ENCODE results near the gene HIC1. TPM values are rescaled to one million over a fixed set of nuclear protein-coding genes. Genes with fewer than 3 reads are reported as not detected.

Gene HIC1
- total and polyA plus RNA-seq, 2 of the 4 experiments (the other 2 are of a cell fraction) = 10.4 to 23.0 TPM

GRCh38 chr17:2111691-2112090, 56.8 kb downstream of the HIC1 start:
- peak; percentile 97 for DNase-seq
- no peak overlapping the region for H3K4me2 ChIP-seq (ENCODE audit: low read depth, low read length)
- H4K5ac ChIP-seq (ENCODE audit: low read depth, low read length) = no peak overlapping the region

More at GRCh38 chr17:2111691-2112090, 56.8 kb downstream of the HIC1 start:
- Histone ChIP-seq H3K27me3 (ENCODE audit: control insufficient read depth, insufficient read depth, low read length) (no peaks in the 10 kb centered on the region), H2BK120ac (ENCODE audit: low read depth, low read length) (peak overlapping the region; percentile 73; the same call in 1 of the 2 replicates), H2AFZ (replicated peaks; ENCODE audit: low read length, poor library complexity) (no peak overlapping the region), H4K8ac (ENCODE audit: low read depth in 2 of 2, low read length in 2 of 2) (peak overlapping the region in 1 of 2 experiments; percentile 86; a peak in 2 of 4 replicates), H2AK5ac (ENCODE audit: low read depth, low read length) (peak overlapping the region; percentile 74; the same call in 1 of the 2 replicates), H2BK20ac (ENCODE audit: low read depth, low read length) (peak overlapping the region; percentile 41), H3K23ac (ENCODE audit: low read depth, low read length) (0 out of 2 replicates have a peak overlapping the region, but pooled peaks have one; percentile 21), H3K14ac (replicated peaks; ENCODE audit: low read depth, low read length) (0 out of 2 replicates have a peak overlapping the region, but pooled peaks have one; percentile 43), H2BK5ac (ENCODE audit: low read depth, low read length, poor library complexity, severe bottlenecking) (peak overlapping the region; percentile 56), H3K36me3 (ENCODE audit: control insufficient read depth, insufficient read depth, low read length) (no peaks in the 10 kb centered on the region; the same call in 1 of the 2 replicates), H3K56ac (ENCODE audit: extremely low read depth, insufficient read depth, low read length) (no peak overlapping the region; the same call in 1 of the 2 replicates), H2AK9ac (replicated peaks; ENCODE audit: low read depth, low read length, poor library complexity) (peak overlapping the region; percentile 52), H3K9me1 (ENCODE audit: insufficient read depth, low read length) (peaks cover 5% of the 10 kb centered on the region), H3K9me3 (ENCODE audit: control insufficient read depth, insufficient read depth, low read length) (no peaks in the 10 kb centered on the region), H4K91ac (ENCODE audit: insufficient read depth, low read depth, low read length) (peak overlapping the region; percentile 76), H3K4me1 (ENCODE audit: control insufficient read depth, insufficient read depth, low read length) (peaks cover 10% of the 10 kb centered on the region), H3K4ac (ENCODE audit: low read depth, low read length) (peak overlapping the region; percentile 80), H3K9ac (ENCODE audit: low read depth, low read length) (peak overlapping the region; percentile 11; the same call in 1 of the 2 replicates), H3K79me1 (ENCODE audit: low read depth in 1 of 2, low read length in 2 of 2) (peaks cover 16 to 32% of the 10 kb centered on the region in 2 experiments), H3K18ac (ENCODE audit: low read depth, low read length) (0 out of 2 replicates have a peak overlapping the region, but pooled peaks have one; percentile 13), H2BK15ac (ENCODE audit: low read depth, low read length) (no peak overlapping the region; the same call in 2 of the 3 replicates), H3K27ac (ENCODE audit: insufficient read depth, low read length) (peak overlapping the region; percentile 81), H3K4me3 (ENCODE audit: insufficient read depth, low read depth, low read length) (no peak overlapping the region), H4K20me1 (ENCODE audit: insufficient read depth, low read length) (no peaks in the 10 kb centered on the region; the same call in 1 of the 2 replicates)
- ATAC-seq (ENCODE audit: low read depth) = peak; percentile 80
- no CpG with 5 or more reads among the region's 5 CpGs for WGBS, 2 experiments (ENCODE audit: extremely low coverage in 2 of 2, insufficient read length in 1 of 2)
- dilution Hi-C loops (cut with HindIII; ENCODE audit: low sequenced_read_pairs, unreplicated experiment) (no loop called here), in situ Hi-C loops (cut with MboI; ENCODE audit: low sequenced_read_pairs) (no loop called here), intact Hi-C loops (cut with micrococcal nuclease) (loop anchor here (5.0 kb wide), 1 partner anchor 131 kb away; no protein-coding TSS in a partner anchor)
- ChIA-PET CTCF (interaction anchor here (1.0 to 1.7 kb wide), 2 partner anchors 57 to 133 kb away, joined by 4 to 5 read pairs; partner anchors contain the start of gene HIC1), POLR2A (ENCODE audit: unreplicated experiment) (no interaction called here)
- BruUV-seq (replicated peaks) = no TSS peak
- no peak for TF ChIP-seq MAZ (IDR thresholded peaks at IDR 0.05; ENCODE audit: borderline replicate concordance, low read depth, low read length)
- no peak for TF ChIP-seq FOS (IDR thresholded peaks at IDR 0.05; ENCODE audit: low read depth, low read length)
- TF ChIP-seq MXI1 (IDR thresholded peaks at IDR 0.05; ENCODE audit: borderline replicate concordance, low read depth, low read length) = no peak
- no peak for TF ChIP-seq RAD21 (IDR thresholded peaks at IDR 0.05; ENCODE audit: low read length)
- no peak for TF ChIP-seq RFX5 (IDR thresholded peaks at IDR 0.05; ENCODE audit: low read depth, low read length)
- TF ChIP-seq SMC3 (IDR thresholded peaks at IDR 0.05; ENCODE audit: low read depth, low read length) = no peak
- TF ChIP-seq MAFK (IDR thresholded peaks at IDR 0.05; ENCODE audit: low read depth, low read length) = no peak
- TF ChIP-seq BHLHE40 (IDR thresholded peaks at IDR 0.05; ENCODE audit: low read depth, low read length) = no peak

Small RNA genes lying within 50 kb of the gene (microRNA-seq; reads per million reads assigned to microRNA genes)
- not detected for gene AC090617.6 (ENCODE audit: insufficient read depth, insufficient read length)
- not detected for gene AC090617.9 (ENCODE audit: insufficient read depth, insufficient read length)
- gene MIR132 (ENCODE audit: insufficient read depth in 1 of 2, insufficient read length in 1 of 2, unreplicated experiment in 1 of 2) = 556 to 1,006 reads per million in 2 experiments
- gene MIR212 (ENCODE audit: insufficient read depth in 1 of 2, insufficient read length in 1 of 2, unreplicated experiment in 1 of 2) = 10.6 to 57.9 reads per million in 2 experiments
- gene OVCA2 (ENCODE audit: insufficient read depth, insufficient read length) = not detected

Small RNA genes lying within 50 kb of the gene (small RNA-seq; reads per million reads assigned to genes)
- 0 reads per million in 5 experiments for gene AC090617.6
- gene AC090617.9 = 0 reads per million in 5 experiments
- gene MIR132 = 0.95 to 134 (median 64.6) reads per million in 5 experiments
- 0 to 19.8 (median 5.7) reads per million in 5 experiments for gene MIR212
- 0 reads per million in 5 experiments for gene OVCA2

Other genes starting within 250 kb of the HIC1 start
- gene SMYD4, start 225.2 kb upstream of the HIC1 start, total RNA-seq (2012; rRNA removed) = 6.7 and 7.2 TPM in 2 replicates
- 4.3 and 5.3 TPM in 2 replicates for gene SMYD4, start 225.2 kb upstream of the HIC1 start, polyA plus RNA-seq (2012; rRNA removed)
- gene RPA1, start 225.1 kb upstream of the HIC1 start, total RNA-seq (2012; rRNA removed) = 32.8 and 38.4 TPM in 2 replicates
- 44.3 and 48.2 TPM in 2 replicates for gene RPA1, start 225.1 kb upstream of the HIC1 start, polyA plus RNA-seq (2012; rRNA removed)
- gene RTN4RL1, start 29.8 kb upstream of the HIC1 start, total RNA-seq (2012; rRNA removed) = under 0.01 TPM in 2 replicates
- 0.03 and 0.04 TPM in 2 replicates for gene RTN4RL1, start 29.8 kb upstream of the HIC1 start, polyA plus RNA-seq (2012; rRNA removed)
- 20.6 and 24.4 TPM in 2 replicates for gene DPH1, start 24.9 kb upstream of the HIC1 start, total RNA-seq (2012; rRNA removed)
- gene DPH1, start 24.9 kb upstream of the HIC1 start, polyA plus RNA-seq (2012; rRNA removed) = 49.9 and 51.9 TPM in 2 replicates
- gene OVCA2, start 13.1 kb upstream of the HIC1 start, total RNA-seq (2012; rRNA removed) = 38.7 and 42.2 TPM in 2 replicates
- gene OVCA2, start 13.1 kb upstream of the HIC1 start, polyA plus RNA-seq (2012; rRNA removed) = 46.9 and 52.6 TPM in 2 replicates
- 16.3 and 18.9 TPM in 2 replicates for gene SMG6, start 248.7 kb downstream of the HIC1 start, total RNA-seq (2012; rRNA removed)
- 23.5 and 30.3 TPM in 2 replicates for gene SMG6, start 248.7 kb downstream of the HIC1 start, polyA plus RNA-seq (2012; rRNA removed)
- 38.0 and 52.7 TPM in 2 replicates for gene SRR, start 248.8 kb downstream of the HIC1 start, total RNA-seq (2012; rRNA removed)
- 13.1 and 14.5 TPM in 2 replicates for gene SRR, start 248.8 kb downstream of the HIC1 start, polyA plus RNA-seq (2012; rRNA removed)